Fibroblast of upper back skin (primary cell): ENCODE data around the gene TRABD2B.

ENCODE experiments used
- DNase-seq: peaks from one replicate; pipeline ENCODE4 v3.0.0-alpha.2; 2013

Gene TRABD2B

GRCh38 chr1:48019714-48020315, 22.6 kb upstream of the TRABD2B start:
- DNase-seq, result no peak

GRCh38 chr1:48018799-48019198, 21.6 kb upstream of the TRABD2B start:
- DNase-seq, result no peak

GRCh38 chr1:48017716-48018115, 20.5 kb upstream of the TRABD2B start:
- peak; percentile 20 for DNase-seq

- DNase-seq, result no peak
These were observed 19.3 kb upstream of the TRABD2B start for GRCh38 chr1:48016515-48016914.

GRCh38 chr1:48013270-48013669, 16.1 kb upstream of the TRABD2B start:
- no peak for DNase-seq

GRCh38 chr1:48007047-48007446, 9.9 kb upstream of the TRABD2B start:
- peak; percentile 22 for DNase-seq

- no peak for DNase-seq
These were observed 9.1 kb upstream of the TRABD2B start for GRCh38 chr1:48006264-48006663.

- no peak for DNase-seq
These were observed 8.3 kb upstream of the TRABD2B start for GRCh38 chr1:48005253-48006117.

GRCh38 chr1:48003741-48004531, 6.8 kb upstream of the TRABD2B start:
- DNase-seq, result no peak

- DNase-seq, result no peak
These were observed 5.0 kb upstream of the TRABD2B start for GRCh38 chr1:48002142-48002541.

- DNase-seq, result no peak
These were observed 4.5 kb upstream of the TRABD2B start for GRCh38 chr1:48001696-48002095.

GRCh38 chr1:48000883-48001282, 3.7 kb upstream of the TRABD2B start:
- no peak for DNase-seq

GRCh38 chr1:47999097-47999496, 1.9 kb upstream of the TRABD2B start:
- DNase-seq, result no peak

- DNase-seq, result no peak
These were observed 1.3 kb upstream of the TRABD2B start for GRCh38 chr1:47998396-47998990.

- DNase-seq, result no peak
These were observed 569 bp downstream of the TRABD2B start for GRCh38 chr1:47996406-47997226.

GRCh38 chr1:47996060-47996405, 1.2 kb downstream of the TRABD2B start:
- no peak for DNase-seq

- peak; percentile 36 for DNase-seq
These were observed 1.7 kb downstream of the TRABD2B start for GRCh38 chr1:47995306-47996050.

GRCh38 chr1:47993881-47994625, 3.1 kb downstream of the TRABD2B start:
- DNase-seq, result no peak

GRCh38 chr1:47993416-47993740, 3.8 kb downstream of the TRABD2B start:
- DNase-seq, result no peak

- peak; percentile 77 for DNase-seq
These were observed 4.3 kb downstream of the TRABD2B start for GRCh38 chr1:47992720-47993415.
